DOHH2 (cell line): ENCODE measurements around the gene MLLT3.

Experiments used
- H3F3A ChIP-seq: fragments of 200-600 bp; sonication (generic), shearing (Covaris generic); 2 replicates; pipeline ENCODE4 v1.6.0; 2016; ENCODE audit warnings: antibody characterized with exemption, mild to moderate bottlenecking; ENCODE audit not compliant: control insufficient read depth, insufficient read depth
- H3K27ac ChIP-seq: fragments of 200-600 bp; sonication (generic); 2 replicates; pipeline ENCODE4 v1.5.1; 2014; ENCODE audit warnings: low read depth, mild to moderate bottlenecking, low read length, moderate library complexity
- H3K27me3 ChIP-seq: fragments of 200-600 bp; sonication (generic); 2 replicates; pipeline ENCODE4 v1.6.1; 2014; ENCODE audit warnings: mild to moderate bottlenecking, low read length, mixed read lengths; ENCODE audit not compliant: control insufficient read depth
- H3K36me3 ChIP-seq: fragments of 200-600 bp; sonication (generic); 2 replicates; pipeline ENCODE4 v1.6.1; 2014; ENCODE audit warnings: mild to moderate bottlenecking, low read length, moderate library complexity, mixed read lengths; ENCODE audit not compliant: control insufficient read depth
- H3K4me1 ChIP-seq: fragments of 200-600 bp; sonication (generic); 2 replicates; pipeline ENCODE4 v1.6.1; 2014; ENCODE audit warnings: mild to moderate bottlenecking, low read length, mixed read lengths; ENCODE audit not compliant: control insufficient read depth
- H3K4me2 ChIP-seq: fragments of 200-600 bp; sonication (generic); 2 replicates; pipeline ENCODE4 v1.6.0; 2014; ENCODE audit warnings: mild to moderate bottlenecking, low read length, moderate library complexity
- H3K4me3 ChIP-seq: fragments of 200-600 bp; sonication (generic); 2 replicates; pipeline ENCODE4 v1.5.1; 2014; ENCODE audit warnings: mild to moderate bottlenecking, low read length, mixed read lengths
- H3K79me2 ChIP-seq: fragments of 200-600 bp; sonication (generic); 2 replicates; pipeline ENCODE4 v1.6.1; 2014; ENCODE audit warnings: mild to moderate bottlenecking, low read length, mixed read lengths; ENCODE audit not compliant: control insufficient read depth
- H3K9me2 ChIP-seq: fragments of 200-600 bp; sonication (generic); replicated peaks from 2 replicates; pipeline ENCODE4 v1.6.1; 2014; ENCODE audit warnings: mild to moderate bottlenecking, low read length, mixed read lengths; ENCODE audit not compliant: control insufficient read depth
- H3K9me3 ChIP-seq: fragments of 200-600 bp; sonication (generic); 2 replicates; pipeline ENCODE4 v1.6.1; 2014; ENCODE audit warnings: antibody characterized with exemption, low read length, mixed read lengths; ENCODE audit not compliant: control insufficient read depth, insufficient read depth
- H4K20me1 ChIP-seq: fragments of 200-600 bp; sonication (generic); 2 replicates; pipeline ENCODE4 v1.6.0; 2014; ENCODE audit warnings: low read depth, mild to moderate bottlenecking, antibody characterized with exemption, low read length, moderate library complexity; ENCODE audit not compliant: control insufficient read depth, insufficient read depth
- EZH2phosphoT487 ChIP-seq: fragments of 200-600 bp; sonication (generic); IDR thresholded peaks from 2 replicates; pipeline ENCODE4 v1.6.1; 2017; ENCODE audit warnings: borderline replicate concordance, mild to moderate bottlenecking, antibody characterized with exemption, low read length, moderate library complexity, mixed read lengths
- TF ChIP-seq, protein P1 (sequence below): fragments of 200-600 bp; sonication (generic); IDR thresholded peaks from one replicate; pipeline ENCODE4 v1.5.1; 2014; ENCODE audit warnings: antibody characterized with exemption, mild to moderate bottlenecking, low read depth, low read length; ENCODE audit not compliant: poor library complexity, severe bottlenecking

MLLT3 gene

DNA sequence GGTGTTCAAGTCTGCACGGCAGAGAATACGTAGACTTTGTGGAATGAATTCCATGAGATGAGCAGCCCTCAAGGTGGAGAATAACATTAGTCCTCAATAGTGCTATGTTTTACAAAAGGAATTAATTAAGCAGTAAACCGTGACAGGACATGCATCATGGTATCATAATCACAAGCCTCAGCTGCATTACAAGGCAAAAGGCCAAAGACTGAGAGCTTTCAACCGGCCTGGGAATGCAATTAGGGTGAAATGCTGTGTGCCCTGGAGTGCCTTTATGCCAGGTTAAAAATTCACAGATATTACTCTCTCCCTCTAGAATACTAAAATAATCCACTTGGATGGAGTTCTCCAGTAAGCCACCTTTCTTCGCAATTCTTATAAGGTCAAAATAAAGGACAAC lies 270.6 kb downstream of the MLLT3 start:
- no peaks in the 10 kb centered on the region for H3K79me2 ChIP-seq
- no peak for TF ChIP-seq EZH2phosphoT487
- TF ChIP-seq, protein P1, sequence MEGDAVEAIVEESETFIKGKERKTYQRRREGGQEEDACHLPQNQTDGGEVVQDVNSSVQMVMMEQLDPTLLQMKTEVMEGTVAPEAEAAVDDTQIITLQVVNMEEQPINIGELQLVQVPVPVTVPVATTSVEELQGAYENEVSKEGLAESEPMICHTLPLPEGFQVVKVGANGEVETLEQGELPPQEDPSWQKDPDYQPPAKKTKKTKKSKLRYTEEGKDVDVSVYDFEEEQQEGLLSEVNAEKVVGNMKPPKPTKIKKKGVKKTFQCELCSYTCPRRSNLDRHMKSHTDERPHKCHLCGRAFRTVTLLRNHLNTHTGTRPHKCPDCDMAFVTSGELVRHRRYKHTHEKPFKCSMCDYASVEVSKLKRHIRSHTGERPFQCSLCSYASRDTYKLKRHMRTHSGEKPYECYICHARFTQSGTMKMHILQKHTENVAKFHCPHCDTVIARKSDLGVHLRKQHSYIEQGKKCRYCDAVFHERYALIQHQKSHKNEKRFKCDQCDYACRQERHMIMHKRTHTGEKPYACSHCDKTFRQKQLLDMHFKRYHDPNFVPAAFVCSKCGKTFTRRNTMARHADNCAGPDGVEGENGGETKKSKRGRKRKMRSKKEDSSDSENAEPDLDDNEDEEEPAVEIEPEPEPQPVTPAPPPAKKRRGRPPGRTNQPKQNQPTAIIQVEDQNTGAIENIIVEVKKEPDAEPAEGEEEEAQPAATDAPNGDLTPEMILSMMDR: no peak
- H4K20me1 ChIP-seq: 0 out of 2 replicates have a peak, but pooled peaks cover 3% of the 10 kb centered on the region
- H3K9me3 ChIP-seq: no peaks in the 10 kb centered on the region
- no peaks in the 10 kb centered on the region for H3K36me3 ChIP-seq
- no peak overlapping the region for H3K4me2 ChIP-seq
- H3K9me2 ChIP-seq: no peaks in the 10 kb centered on the region
- no peak overlapping the region for H3K4me3 ChIP-seq
- H3K27me3 ChIP-seq: no peaks in the 10 kb centered on the region
- H3K4me1 ChIP-seq: peaks cover 10% of the 10 kb centered on the region
- H3F3A ChIP-seq: no peaks in the 10 kb centered on the region
- H3K27ac ChIP-seq: no peak overlapping the region

DNA sequence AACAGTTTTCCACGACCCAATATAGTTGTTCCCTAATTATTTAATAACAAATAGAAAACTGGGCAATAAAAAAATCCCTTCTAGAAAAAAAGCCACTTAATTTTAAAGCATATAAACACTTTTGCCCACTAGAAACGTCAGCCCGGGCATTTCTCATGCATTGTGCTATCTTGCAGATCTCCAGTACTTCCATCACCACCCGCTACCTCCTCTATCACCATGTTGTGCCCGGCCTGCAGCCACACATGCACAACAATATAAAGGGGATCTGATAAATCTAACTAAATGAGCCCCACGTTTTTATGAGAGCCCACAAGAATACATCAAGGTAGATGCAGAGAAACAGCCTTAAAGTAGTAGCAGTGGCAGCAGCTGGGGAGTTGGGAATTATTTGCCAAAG lies 272.7 kb downstream of the MLLT3 start:
- no peaks in the 10 kb centered on the region for H3K79me2 ChIP-seq
- no peaks in the 10 kb centered on the region for H3K36me3 ChIP-seq
- H3F3A ChIP-seq: no peaks in the 10 kb centered on the region
- H3K4me2 ChIP-seq: no peak overlapping the region
- H3K4me3 ChIP-seq: no peak overlapping the region
- no peaks in the 10 kb centered on the region for H3K9me2 ChIP-seq
- H3K27ac ChIP-seq: no peak overlapping the region
- no peak for TF ChIP-seq EZH2phosphoT487
- TF ChIP-seq, protein P1: no peak
- no peaks in the 10 kb centered on the region for H3K27me3 ChIP-seq
- 0 out of 2 replicates have a peak, but pooled peaks cover 3% of the 10 kb centered on the region for H4K20me1 ChIP-seq
- H3K4me1 ChIP-seq: 0 out of 2 replicates have a peak, but pooled peaks cover 3% of the 10 kb centered on the region
- no peaks in the 10 kb centered on the region for H3K9me3 ChIP-seq

- no peaks in the 10 kb centered on the region for H3K36me3 ChIP-seq
- H3F3A ChIP-seq: no peaks in the 10 kb centered on the region
- no peaks in the 10 kb centered on the region for H3K27me3 ChIP-seq
- H3K4me2 ChIP-seq: no peak overlapping the region
- H4K20me1 ChIP-seq: 0 out of 2 replicates have a peak, but pooled peaks cover 2% of the 10 kb centered on the region
- H3K9me2 ChIP-seq: no peaks in the 10 kb centered on the region
- H3K9me3 ChIP-seq: no peaks in the 10 kb centered on the region
- H3K27ac ChIP-seq: no peak overlapping the region
- H3K4me3 ChIP-seq: no peak overlapping the region
- TF ChIP-seq EZH2phosphoT487: no peak
- TF ChIP-seq, protein P1: no peak
- H3K4me1 ChIP-seq: no peaks in the 10 kb centered on the region
- no peaks in the 10 kb centered on the region for H3K79me2 ChIP-seq
These were observed 279.0 kb downstream of the MLLT3 start for GRCh38 chr9:20343325-20343724.
